ENCODE measurements around the gene CHI3L1.

DNA sequence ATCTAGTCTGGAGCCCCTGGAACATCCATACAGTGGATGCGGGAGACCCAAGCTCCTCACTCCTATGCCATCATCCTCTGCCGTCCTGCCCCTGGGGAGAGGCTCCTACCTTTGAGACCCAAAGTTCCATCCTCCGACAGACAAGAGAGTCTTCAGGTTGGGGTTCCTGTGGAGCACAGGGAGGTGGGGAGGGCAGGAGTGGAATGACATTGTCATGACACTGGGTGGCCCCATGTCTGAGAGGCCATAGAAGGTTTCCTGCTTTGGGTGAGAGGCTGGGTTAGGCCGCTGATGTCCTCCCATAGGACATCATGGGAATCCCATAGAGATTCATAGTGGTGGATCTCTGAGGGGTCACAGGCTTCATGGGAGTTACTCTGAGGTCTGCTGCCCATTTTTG lies 2.0 kb downstream of the CHI3L1 start:
- TF ChIP-seq, protein P1, sequence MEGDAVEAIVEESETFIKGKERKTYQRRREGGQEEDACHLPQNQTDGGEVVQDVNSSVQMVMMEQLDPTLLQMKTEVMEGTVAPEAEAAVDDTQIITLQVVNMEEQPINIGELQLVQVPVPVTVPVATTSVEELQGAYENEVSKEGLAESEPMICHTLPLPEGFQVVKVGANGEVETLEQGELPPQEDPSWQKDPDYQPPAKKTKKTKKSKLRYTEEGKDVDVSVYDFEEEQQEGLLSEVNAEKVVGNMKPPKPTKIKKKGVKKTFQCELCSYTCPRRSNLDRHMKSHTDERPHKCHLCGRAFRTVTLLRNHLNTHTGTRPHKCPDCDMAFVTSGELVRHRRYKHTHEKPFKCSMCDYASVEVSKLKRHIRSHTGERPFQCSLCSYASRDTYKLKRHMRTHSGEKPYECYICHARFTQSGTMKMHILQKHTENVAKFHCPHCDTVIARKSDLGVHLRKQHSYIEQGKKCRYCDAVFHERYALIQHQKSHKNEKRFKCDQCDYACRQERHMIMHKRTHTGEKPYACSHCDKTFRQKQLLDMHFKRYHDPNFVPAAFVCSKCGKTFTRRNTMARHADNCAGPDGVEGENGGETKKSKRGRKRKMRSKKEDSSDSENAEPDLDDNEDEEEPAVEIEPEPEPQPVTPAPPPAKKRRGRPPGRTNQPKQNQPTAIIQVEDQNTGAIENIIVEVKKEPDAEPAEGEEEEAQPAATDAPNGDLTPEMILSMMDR (IDR thresholded peaks at IDR 0.05; ENCODE audit: insufficient read depth, low read depth, low read length) = no peak
- no peak for TF ChIP-seq EZH2 (IDR thresholded peaks at IDR 0.05; ENCODE audit: insufficient read depth, low read length)
